HG03520 (cell line): ENCODE measurements around the gene RASL11A.
"Not testable (repeated sequence)": the region's sequence is repeated elsewhere in the genome, so short reads cannot be mapped to it uniquely, and the experiment has no call there.

Source experiments
- ATAC-seq: cut with Tn5 transposase; IDR thresholded peaks from one replicate; pipeline ENCODE4 v1.9.1; 2021; ENCODE audit warnings: mild to moderate bottlenecking, moderate library complexity; ENCODE audit not compliant: unreplicated experiment

The RASL11A gene

DNA sequence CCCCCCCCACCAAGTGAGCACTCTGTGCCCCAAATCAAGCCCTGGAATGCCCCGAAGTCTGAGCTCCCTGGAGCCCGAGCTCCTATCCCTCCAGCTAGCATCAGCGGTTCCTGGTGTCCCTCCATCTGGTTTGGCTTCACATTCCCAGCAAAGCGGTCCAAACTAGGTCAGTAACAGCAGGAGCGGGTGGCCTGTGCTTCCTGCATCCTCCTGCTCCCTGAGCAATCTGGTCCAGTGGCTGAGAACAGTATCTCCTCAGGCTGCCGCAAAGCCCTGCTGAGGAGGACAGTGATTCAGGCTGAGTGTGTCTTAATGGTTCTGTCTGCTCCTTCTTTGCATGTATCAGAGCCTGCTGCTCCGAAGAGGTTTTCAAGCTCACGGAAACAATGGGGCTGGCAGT lies 25.9 kb downstream of the RASL11A start:
- no peak for ATAC-seq

DNA sequence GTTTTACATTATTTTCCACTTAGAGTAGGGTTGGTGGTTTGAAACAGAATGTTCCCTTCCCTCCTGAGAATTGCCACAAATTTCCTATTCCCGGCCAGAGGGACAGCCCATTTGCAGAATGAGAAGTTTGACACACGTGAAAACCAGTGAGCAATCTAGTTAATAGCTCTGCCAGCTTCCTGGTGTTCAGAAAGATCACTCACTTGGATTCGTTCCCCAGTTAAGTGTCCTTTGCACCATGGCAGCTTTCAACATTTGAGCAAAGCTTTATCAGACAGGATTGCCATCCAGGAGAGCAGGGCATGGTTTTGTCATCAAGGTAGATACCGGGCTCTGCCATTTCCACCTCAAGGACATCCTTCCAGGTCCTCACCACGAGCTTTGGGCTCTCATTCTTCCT lies 28.2 kb downstream of the RASL11A start:
- ATAC-seq, result no peak

DNA sequence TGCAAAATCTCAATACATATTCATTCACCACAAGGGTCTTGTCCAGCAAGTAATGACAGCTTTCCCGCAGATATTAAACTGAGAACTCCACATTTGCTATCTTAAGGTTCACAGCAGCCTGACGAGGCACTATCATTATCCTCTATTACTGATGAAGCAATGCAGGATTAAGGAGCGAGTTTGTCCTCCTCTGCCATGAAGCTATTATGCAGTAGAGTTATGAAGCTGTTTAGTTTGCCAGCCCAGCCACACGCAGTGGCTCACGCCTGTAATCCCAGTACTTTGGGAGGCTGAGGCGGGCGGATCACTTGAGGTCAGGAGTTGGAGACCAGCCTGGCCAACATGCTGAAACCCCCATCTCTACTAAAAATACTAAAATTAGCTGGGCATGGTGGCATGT lies 29.8 kb downstream of the RASL11A start:
- not testable (repeated sequence) for ATAC-seq

DNA sequence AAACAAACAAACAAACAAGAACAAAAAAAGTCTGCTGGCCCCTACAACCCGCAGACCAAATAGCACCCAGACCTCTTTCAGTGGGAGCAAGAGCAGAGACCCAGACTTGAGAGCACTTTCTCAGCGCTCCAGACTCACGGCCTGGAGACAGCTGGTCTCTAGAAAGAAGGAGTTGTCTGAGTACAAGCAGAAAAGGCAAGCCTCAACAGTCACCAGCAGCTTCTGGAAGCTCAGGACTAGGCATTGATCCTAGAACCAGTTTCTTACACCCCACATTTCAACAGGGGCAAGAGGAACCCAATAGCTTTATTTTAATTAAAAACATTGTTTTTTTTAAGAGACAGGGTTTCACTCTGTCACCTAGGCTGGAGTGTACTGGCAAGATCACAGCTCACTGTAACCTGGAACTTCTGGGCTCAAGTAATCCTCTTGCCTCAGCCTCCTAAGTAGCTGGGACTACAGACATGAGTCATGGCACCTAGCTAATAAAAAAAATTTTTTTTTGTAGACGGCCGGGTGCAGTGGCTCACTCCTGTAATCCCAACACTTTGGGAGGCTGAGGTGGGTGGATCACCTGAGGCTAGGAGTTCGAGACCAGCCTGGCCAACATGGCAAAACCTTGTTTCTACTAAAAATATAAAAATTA lies 30.4 kb downstream of the RASL11A start:
- no peak for ATAC-seq

DNA sequence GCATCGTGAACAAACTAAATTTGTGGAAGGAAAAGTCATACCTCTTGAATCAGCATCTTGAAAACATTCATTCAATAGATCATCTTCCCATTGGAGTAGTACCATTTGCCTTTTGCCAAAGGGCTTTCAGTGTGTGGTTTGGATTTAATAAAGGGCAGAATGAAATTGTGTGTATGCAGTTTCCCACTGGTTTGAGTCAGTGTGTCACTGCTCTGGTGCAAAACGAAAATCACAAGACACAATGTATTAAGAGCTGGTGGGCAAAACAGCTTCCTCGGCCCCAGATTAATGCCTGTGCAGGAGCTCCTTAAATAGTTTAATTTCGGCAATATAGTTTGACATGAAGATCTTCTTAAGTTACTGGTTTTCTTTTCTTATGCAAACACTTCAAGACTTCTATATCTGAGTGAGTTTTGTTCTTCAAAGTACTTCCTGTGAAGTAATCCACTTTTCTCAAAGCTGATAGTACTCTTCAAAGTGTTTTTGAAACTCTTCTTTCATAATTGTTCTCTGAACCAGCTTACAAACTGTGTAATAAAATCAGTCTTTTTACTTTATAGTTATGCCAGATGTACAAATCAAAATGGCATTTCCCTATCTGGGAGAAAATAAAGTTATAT lies 32.1 kb downstream of the RASL11A start:
- no peak for ATAC-seq

DNA sequence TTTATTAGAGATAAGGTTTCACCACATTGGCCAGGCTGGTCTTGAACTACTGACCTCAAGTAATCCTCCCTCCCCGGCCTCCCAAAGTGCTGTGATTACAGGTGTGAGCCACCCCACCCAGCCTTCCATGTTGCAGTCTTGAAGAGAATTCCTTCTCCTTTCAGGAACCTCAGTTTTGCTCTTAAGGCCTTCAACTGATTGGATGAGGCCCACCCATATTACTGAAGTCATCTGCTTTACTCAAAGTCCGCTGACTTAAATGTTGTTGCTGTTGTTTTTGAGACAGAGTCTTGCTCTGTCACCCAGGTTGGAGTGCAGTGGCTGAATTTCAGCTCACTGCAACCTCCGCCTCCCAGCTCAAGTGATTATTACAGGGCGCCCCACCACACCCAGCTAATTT lies 33.5 kb downstream of the RASL11A start:
- ATAC-seq, result no peak

DNA sequence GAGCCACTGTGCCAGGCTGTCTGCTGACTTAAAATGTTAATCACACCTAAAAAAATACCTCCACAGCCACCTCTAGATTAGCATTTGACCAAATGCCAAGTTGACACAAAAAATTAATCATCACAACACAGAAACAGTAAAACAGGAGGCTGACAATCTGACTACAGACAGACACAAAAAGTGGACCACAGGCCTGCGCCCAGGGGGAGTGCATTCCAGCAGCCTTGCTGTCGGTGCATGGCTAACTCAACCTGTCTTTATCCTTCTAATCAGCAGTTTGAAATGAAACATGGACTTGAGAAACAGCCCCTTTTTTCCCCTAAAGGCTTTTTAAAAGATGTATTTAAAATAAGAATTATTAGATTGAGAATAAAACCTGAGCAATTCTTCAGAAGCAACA lies 34.0 kb downstream of the RASL11A start:
- ATAC-seq, result no peak

DNA sequence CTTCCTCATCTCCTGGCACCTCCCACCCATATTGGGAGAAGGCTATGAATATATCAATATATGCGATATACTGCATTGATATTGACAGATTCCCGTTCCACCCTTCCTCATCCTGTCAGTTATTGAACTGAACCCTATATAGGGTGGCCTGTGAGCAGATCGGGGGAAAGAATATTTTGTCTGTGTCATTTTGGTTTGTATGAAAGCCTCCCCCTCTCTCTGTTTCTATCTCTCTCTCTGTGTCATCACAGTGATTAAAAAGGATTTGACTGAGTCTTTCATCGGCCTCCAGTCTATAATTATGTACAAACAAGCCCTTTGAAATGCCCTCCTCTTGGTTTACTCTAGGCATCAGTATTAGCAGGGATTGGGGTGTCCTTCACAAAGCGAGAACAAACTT lies 35.7 kb downstream of the RASL11A start:
- no peak for ATAC-seq

DNA sequence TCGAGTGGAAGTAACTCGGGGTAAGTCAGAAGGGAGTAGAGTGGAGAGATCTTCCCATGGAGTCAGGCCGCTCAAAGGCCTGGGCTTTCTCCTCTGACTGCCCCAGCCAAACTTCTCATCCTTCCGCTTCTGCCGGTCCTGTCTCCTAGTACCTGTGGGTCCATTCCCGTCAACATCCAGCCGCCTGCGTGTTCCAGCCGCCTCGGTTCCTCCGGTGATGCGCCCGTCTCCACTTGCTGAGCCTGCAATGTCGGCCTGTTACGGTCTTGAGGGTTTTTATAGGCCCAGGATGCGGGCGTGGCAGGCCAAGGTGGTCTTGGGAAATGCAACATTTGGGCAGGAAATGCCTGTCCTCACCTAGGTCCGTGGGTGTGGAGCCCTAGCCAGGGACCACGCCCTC lies 38.3 kb downstream of the RASL11A start:
- no peak for ATAC-seq

DNA sequence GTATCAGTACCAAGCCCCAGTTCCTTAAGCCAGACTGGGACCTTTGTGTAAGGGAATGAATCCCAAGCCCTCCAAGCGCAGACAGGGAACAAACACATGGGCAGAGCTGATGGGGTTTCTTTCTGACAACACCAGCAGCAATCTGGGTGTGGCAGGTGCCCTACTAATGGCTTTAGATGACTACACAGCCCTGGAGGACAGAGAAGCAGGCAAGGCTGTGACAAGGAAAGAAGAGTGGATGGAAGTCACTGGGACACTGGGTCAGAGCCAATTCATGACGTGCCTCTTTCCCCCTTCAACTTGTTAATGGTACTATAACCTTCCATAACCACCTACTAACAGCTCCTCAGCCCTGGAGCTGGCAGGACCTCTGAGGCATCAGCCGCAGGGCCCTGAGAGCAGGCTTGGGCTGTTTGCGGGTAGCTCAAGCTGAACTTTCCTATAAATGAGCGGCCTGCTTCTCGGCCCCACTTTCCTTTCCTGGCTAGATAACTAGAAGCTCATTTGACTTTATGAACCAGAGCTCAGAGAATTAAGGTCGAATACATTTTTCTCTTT lies 38.9 kb downstream of the RASL11A start:
- ATAC-seq, result no peak

DNA sequence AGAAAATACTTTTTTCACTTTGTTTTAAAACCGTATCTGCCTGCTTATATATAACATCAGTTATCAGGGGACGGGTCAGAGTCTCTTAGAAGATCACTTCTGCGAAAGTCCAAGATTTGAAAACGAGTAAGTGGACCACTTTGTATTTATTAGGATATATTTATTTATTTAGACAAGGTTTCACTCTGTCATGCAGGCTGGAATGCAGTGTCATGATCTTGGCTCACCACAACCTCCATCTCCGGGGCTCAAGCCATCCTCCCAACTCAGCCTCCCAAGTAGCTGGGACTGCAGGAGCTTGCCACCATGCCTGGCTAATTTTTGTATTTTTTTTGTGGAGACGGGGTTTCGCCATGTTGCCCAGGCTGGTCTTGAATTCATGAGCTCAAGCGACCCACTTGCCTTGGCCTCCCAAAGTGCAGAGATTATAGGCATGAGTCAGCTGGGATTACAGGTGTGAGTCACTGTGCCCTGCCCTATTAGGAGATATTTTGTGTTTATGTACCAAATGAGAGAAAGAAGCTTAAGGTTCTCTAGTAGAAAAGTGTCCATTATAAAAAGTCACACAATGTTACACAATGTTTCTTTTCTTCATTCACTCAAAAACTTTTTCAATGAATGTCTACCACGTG lies 39.5 kb downstream of the RASL11A start:
- no peak for ATAC-seq

DNA sequence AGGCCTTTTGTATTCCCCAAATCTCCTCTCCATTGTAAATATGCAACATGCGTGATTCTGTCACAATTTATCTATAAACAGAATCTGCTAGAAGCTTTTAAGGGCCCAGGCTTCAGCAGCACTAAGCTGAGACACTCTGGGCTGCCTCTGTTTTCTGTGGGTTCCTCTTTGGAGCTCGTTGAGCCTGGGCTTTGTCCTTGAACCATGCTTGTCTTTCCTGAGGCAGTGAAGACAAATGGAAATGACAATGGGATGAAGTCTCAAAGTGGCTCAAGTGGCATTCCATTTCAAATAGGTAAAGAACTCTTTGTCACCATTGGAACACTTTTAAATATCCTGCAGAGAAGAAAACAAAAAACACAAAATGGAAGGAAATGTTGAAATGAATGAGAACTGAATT lies 40.3 kb downstream of the RASL11A start:
- no peak for ATAC-seq

DNA sequence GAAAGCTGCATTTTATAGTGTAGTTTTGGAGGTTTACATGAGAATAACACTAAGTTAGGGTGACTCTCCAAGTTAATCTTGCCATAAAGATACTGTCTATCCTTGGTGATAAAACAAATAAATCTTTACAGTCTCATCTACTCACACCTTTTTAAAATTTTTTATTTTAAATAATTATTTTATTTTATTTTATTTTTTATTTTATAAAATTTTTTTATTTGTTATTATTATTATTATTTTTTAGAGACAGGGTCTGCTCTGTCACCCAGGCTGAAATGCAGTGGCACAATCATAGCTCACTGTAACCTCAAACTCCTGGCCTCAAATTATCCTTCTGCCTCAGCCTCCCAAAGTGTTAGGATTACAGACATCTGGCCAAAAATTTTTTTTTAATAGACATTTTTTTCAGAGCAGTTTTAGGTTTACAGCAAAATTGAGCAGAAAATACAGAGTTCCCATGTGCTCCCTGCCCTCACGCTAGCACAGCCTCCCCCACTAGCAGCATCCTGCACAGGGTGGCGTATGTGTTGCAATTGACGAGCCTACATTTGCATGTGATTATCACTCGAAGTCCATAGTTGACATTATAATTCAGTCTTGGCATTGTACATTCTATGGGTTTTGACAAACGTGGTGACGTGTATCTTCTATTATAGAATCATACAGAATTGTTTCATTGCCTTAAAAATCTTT lies 41.0 kb downstream of the RASL11A start:
- ATAC-seq, result no peak

DNA sequence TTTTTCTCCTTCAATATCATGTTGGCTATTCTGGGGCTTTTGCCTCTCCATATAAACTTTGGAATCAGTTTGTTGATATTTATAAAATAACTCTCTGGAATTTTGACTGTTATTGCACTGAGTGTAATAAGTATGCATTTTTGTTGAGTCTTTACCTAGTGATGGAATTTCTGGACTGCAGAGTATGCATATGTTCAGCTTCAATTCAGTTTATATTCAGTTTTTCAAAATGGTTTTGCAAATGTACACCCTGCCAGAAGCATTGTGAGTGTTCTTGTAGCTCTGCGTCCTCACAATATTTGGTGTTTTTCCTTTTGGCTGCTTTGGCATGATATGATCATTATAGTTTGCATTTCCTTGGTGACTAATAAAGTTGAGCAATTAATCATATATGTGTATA lies 43.1 kb downstream of the RASL11A start:
- no peak for ATAC-seq

DNA sequence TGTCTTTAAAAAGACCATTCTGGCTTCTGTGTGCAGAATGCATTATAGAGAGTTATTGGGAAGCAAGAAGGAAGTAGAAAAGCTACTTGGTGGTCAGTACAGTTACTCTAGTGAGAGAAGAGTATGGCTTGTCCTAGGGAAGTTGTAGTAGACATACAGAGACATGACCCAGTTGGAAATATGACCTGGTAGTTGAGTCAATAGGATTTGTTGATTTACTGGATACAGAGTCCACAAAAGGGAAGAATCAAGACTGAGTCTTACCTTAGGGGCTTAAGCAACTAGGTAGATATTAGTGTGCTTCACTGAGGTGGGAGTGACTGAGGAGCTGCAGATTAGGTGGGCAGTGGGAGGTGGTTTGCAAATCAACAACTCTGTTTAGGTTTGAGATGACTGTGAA lies 48.8 kb downstream of the RASL11A start:
- no peak for ATAC-seq

DNA sequence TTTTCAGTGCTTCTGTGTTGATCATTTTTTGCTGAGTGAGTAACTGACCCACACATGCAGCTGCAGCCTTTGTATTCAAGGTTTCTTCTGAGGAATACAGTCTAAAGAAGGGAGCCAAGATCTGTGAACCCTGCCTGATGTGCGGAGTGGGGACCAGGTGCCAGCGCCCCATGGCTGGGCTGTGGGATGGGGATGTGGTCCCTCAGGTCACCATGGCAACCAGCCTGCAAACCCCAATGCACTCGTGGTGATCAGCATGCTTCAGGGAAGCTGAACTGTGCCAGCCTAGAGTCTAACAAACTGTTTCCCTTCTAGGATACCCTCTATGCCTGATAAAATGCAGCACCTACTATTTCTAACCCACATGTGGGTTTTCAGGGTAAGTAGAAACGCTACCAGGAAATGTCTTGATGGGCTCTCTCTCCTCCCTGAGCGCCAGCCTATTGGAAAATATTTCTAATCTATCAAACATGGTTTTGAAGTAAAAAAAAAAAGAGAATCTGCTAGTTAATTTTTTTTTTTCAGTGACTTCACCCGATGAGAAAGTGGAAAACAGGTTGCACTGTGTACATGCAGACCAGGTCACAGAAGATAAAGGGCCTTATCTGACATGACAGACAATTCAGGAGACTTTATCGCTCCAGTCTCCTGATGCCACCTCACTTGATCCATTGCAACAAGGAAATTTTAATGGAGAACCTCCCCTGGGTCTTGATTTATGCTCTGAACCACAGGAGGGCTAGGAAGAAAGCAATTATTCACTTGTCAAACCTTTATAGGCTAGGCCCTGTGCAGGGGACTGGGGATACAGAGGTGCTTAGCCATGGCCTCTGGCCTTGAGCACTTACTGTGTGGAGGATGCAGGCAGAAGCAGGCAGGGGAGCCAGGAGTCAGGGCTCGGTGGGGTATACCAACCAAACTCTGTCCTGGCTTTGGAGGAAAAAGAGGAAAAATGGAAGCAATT lies 51.1 kb downstream of the RASL11A start:
- no peak for ATAC-seq

DNA sequence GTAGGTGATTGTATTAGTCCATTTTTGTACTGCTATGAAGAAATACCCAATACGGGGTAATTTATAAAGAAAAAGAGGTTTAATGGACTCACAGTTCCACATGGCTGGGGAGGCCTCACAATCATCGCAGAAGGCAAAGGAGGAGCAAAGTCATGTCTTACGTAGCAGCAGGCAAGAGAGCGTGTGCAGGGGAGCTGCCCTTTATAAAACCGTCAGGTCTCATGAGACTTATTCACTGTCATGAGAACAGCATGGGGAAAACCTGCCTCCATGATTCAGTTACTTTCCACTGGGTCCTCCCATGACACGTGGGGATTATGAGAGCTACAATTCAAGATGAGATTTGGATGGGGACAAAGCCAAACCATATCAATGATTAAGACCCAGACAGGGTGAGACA lies 51.8 kb downstream of the RASL11A start:
- ATAC-seq, result not testable (repeated sequence)
